Measurements from ENCODE around the gene HAUS6. TPM values are rescaled to one million over a fixed set of nuclear protein-coding genes. Genes with fewer than 3 reads are reported as not detected.
A peak's percentile ranks its signal among the peaks of the same experiment; 100 is the strongest.

HAUS6 gene
- total and polyA plus RNA-seq, 2 of the 13 experiments (the other 11 are each of a cell fraction or from before 2014, with no cell fraction given), result 9.8 to 31.1 TPM

- TF ChIP-seq HBP1 (CRISPR knock-in tag; IDR thresholded peaks at IDR 0.05; ENCODE audit: low read depth), result peak; percentile 88
- no peak; the same call in 1 of the 2 replicates for TF ChIP-seq TP53 (CRISPR knock-in tag; conservative IDR thresholded peaks at IDR 0.05)
- peak; percentile 60 for TF ChIP-seq ZNF142 (CRISPR knock-in tag; IDR thresholded peaks at IDR 0.05)
- TF ChIP-seq FIP1L1 (IDR thresholded peaks at IDR 0.05; ENCODE audit: borderline replicate concordance, insufficient read depth, low read depth, low read length), result no peak
- 0 out of 2 replicates have a peak, but pooled peaks have one; percentile 64 for TF ChIP-seq ZNF513 (CRISPR knock-in tag; conservative IDR thresholded peaks at IDR 0.05)
- no peak for TF ChIP-seq ZNF576 (CRISPR knock-in tag; IDR thresholded peaks at IDR 0.05)
- peak; percentile 50; the same call in 1 of the 2 replicates for TF ChIP-seq IRF9 (CRISPR knock-in tag; IDR thresholded peaks at IDR 0.05; ENCODE audit: borderline replicate concordance)
- no peak for TF ChIP-seq NONO (IDR thresholded peaks at IDR 0.05)
- peak; percentile 70; the same call in 1 of the 2 replicates for TF ChIP-seq NONO (CRISPR knock-in tag; conservative IDR thresholded peaks at IDR 0.05)
- TF ChIP-seq ZNF639 (CRISPR knock-in tag; conservative IDR thresholded peaks at IDR 0.05), result no peak
- peak; percentile 57 for TF ChIP-seq GATAD2A (CRISPR knock-in tag; IDR thresholded peaks at IDR 0.05)
- peak; percentile 93 for TF ChIP-seq ZNF574 (CRISPR knock-in tag; IDR thresholded peaks at IDR 0.05)
- 0 out of 2 replicates have a peak, but pooled peaks have one; percentile 26 for TF ChIP-seq ZNF264 (CRISPR knock-in tag; IDR thresholded peaks at IDR 0.05)
These were observed at the start of gene HAUS6 (continued) for GRCh38 chr9:19102631-19103345.

Measured in HepG2 (cell line).